SK-N-DZ (cell line): ENCODE measurements around the gene KLF15.
"Not testable (repeated sequence)": the region's sequence is repeated elsewhere in the genome, so short reads cannot be mapped to it uniquely, and the experiment has no call there.

Source experiments
- DNase-seq: peaks from one replicate; pipeline ENCODE4 v3.0.0-alpha.2; 2015; ENCODE audit warnings: low spot score

Gene KLF15

GRCh38 chr3:126346466-126346865, 10.7 kb downstream of the KLF15 start:
- DNase-seq, result no peak

DNA sequence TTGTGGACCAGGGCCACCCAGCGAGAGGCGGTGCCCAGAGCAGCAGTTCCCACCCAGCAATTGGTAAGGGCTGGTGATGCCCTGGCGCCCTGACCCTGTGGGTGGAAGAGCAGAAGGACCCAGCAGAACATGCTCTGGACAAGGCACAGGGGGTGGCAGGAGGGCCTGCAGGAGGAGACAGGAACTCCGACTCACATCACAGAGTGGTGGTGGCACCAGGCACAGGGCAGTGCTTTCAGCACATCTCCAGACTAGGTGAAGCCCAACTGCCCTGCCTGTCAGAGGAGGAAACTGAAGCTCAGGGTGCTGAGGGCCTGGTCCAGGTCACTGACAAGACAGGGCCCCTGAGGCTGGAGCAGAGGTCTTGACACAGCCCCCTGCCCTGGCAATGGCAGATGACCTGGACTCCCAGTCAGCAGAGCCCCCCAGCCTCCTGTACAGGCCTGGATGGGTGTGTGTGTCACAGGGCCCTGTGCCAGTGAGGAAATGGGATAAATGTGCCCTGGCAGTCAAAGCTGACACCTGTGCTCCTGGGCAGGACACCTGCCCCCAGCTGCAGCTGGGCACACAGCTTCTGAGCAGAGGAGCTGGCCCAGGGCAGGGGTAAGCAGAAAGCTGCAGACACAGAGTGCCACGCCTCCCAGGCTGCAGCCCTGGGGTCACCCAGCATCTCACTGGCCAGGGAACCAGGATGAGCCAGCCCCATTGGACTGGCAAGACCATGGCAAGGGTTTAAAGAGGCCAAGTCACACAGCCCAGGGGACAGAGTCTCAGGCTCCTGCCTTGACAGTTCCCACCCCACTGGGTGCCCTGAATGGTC, 11.4 kb downstream of the KLF15 start:
- DNase-seq, result no peak

DNA sequence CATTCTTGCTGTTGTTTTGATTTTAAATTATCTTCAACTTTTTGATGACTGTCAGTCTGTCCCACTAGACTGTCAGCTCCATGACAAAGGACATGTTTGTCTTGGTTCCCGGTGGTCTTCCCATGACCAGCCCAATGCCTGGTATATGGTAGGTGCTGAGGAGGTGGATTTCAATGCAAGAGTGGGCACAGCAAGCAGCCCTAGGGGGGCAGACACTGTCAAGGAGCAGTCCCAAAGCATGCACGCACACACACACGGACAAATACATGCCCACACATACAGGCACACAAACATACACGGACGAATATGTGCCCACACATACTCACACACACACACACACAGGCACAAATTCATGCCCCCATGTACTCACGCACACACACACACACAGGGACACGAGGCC, 12.0 kb downstream of the KLF15 start:
- DNase-seq, result no peak

- DNase-seq, result no peak
These were observed 12.7 kb downstream of the KLF15 start for GRCh38 chr3:126344380-126345041.

DNA sequence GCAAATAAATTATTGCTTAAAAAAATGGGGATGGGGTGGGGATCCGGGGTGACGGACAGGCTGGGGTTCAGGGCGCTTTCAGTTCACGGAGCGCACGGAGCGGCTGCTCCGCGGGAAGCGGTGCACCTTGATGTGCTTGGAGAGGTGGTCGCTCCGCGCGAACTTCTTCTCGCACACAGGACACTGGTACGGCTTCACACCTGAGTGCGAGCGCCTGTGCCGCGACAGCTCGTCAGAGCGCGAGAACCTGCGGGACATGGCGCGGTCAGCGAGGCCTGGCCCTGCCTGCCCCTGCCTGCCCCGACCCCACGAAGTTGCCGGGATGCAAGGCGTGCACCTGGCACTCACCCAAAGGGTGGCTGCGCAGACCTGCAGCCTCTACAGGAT, 13.6 kb downstream of the KLF15 start:
- no peak for DNase-seq

DNA sequence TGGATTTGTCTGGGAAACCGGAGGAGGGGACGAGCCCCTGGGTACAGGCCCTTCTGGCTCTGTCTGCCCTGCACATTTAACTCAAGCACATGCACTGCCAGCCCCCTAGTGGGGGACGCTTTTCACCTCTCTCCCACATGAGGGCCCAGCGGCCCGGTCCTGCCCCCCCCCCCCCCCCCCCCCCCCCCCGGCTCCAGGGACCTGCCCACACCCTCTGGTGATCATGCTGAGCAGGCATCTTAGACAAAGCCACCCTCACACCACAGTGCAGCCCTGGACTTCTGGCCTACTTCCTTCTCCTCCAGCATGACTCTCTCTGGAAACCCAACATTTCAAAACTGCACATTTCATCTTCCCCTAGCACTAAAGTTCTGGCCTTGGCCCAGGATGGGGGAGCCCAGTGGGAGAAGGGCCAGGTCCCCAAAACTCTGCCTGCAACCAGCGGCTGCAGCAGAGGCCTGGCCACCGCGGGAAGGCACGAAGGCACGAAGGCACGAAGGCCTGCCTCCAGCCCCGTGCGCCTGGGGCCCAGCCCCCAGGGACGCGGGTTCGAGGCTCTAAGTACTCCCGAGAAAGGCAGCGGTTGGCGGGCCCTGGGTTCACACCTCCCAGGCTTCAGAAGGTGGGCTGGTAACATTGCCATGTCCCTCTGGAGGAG, 14.1 kb downstream of the KLF15 start:
- peak; percentile 64 for DNase-seq

DNA sequence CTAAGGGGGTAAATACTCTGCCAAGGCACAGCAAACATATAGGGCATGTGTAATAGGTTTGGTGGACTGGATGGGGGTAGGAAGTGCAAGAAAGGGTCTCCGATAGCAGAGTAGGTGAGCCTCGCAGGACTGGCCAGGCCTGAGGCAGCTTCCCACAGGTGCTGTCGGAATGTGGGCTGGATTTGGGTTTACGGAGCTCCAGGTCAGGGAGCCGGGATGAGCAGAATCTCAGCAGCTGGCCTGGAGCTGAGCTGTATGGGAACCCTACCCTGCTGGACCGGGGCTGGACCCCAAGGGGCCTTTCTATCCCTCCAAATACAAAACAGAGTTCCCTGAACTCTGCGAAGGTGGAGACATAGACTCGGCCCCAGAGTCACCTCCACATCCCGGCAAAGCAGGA, 15.0 kb downstream of the KLF15 start:
- no peak for DNase-seq

- no peak for DNase-seq
These were observed 15.5 kb downstream of the KLF15 start for GRCh38 chr3:126341755-126342150.

DNA sequence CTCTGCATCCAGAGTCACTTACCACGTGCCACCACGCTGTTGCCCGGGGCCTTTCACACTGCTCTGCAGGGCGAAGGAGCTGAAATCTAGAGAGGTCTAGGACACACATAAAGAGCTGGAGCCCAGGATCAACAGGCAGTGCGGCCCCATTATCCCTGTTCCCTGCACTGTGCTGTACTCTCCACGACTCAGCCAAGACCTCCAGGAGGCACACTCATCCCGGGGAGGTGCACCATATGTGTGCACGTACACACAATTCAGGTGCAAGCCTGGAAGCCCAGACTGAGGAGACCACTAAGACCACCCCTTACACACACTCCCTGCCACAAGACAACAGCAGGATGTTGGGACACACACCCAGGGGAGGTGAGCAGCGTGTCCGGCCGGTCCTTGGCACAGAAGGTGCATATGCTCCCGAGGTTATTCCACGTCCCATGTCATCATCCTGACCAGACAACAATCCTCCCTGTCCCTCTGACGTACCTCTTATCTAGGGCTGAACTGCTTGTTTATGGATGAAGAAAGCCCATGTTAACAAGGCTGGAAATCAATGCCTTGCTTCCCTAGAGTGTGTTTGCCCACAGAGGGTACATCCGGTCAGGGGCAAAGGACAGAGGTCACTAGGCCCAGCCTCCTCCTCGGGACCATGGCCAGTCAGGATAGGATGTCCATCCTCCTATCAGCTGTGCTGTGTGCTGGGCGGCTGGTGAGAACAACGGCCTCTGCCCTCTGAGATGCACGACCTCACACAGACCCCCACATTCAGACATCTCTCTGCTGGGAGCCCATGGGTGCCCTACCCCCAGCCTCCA, 16.1 kb downstream of the KLF15 start:
- no peak for DNase-seq

- DNase-seq, result no peak
These were observed 16.6 kb downstream of the KLF15 start for GRCh38 chr3:126340596-126340942.

GRCh38 chr3:126340081-126340511, 17.1 kb downstream of the KLF15 start:
- DNase-seq, result no peak

- no peak for DNase-seq
These were observed 17.7 kb downstream of the KLF15 start for GRCh38 chr3:126339466-126339865.

DNA sequence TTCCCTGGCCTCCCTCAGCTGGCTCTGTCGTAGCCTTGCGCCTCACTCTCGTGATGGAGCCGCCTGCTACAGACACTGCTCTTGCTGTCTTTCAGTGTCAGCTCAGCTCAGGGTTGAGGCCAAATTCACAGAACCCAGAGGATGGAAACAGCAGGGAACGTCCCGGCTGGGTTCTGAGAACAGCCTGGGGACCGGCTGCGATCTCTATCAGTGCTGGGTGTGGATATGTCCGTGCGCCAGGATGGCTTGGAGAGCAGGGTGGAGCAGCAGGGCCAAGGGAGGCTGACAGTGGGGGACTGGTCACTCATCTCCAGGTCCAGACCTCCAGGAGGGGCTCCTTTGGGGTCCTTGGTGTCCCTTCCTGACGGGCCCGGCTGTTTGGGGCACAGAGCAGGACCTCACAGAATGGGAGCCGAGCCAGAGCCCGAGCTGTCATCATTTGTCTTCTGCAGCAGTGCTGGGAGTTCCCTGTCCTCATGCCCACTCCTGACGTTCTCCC, 18.4 kb downstream of the KLF15 start:
- no peak for DNase-seq

DNA sequence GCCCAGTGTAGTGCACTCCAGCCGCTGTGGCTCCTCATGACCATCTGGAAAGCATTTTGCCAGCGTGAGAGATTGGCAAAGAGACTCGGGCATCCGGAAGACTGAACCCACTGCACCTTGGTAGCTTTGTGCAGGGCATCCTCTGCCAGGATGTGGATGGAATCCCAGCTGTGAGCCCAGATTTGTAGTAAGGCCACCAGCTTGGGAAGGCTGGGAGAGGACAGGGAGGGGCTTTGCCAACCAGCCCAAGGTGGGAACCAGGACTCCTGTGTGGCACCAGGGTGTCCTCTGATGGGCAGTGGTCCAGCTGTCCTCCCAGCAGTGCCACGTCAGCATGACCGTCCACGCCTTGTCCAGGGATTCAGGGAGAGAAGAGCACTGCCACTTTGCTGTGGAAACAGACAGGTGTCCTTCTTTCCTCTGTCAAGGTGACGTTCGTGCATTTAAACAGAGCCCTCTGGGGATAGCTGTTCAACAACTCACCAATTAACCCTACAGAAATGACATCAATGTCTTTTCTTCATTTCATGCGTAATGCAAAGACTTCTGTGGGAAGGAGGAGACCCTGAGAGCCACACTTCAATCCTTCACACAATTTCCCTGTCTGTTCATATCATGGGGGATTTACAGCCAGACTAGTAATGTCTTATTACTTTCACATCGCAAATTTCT, 19.1 kb downstream of the KLF15 start:
- no peak for DNase-seq

DNA sequence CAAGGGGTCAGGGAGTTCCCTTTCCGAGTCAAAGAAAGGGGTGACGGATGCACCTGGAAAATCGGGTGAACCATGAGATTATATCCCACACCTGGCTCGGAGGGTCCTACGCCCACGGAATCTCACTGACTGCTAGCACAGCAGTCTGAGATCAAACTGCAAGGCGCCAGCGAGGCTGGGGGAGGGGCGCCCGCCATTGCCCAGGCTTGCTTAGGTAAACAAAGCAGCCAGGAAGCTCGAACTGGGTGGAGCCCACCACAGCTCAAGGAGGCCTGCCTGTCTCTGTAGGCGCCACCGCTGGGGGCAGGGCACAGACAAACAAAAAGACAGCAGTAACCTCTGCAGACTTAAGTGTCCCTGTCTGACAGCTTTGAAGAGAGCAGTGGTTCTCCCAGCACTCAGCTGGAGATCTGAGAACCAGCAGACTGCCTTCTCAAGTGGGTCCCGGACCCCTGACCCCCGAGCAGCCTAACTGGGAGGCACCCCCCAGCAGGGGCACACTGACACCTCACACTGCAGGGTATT, 25.3 kb downstream of the KLF15 start:
- not testable (repeated sequence) for DNase-seq

DNA sequence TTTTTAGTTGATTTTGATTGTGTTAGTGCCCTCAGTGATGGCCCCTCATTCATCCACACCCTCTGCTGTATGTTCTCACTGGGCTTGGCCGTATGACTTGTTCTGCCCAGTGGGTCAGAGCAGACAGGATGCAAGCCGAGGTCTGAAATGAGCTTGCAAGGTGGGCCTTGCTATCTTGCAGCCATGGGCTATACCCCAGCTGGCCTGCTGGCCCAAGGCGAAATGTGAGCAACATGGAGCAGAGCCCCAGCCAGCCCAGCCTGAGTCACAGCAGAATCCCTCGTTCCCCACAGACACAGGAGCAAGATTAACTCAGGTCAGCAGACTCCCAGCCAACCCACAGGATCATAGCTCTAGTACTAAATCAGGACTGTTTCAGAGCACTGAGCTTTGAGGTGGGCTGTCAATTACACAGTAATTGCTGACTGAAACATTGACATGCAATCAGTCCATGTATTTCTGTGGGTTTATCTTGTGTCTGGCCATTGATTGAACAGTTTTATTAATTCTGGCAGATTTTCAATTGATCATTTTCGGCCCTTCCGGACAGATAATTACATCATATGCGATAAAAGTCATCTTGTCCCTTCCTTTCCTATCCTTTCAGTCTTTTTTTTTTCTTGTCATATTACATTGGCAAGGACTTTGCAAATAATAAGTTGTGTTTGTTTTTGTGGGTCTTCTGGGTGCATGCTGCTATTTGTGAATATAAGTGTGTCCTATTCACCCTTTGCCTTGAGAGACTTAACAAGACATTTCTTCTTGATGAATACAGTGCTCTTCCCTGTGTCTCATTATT, 27.1 kb downstream of the KLF15 start:
- DNase-seq, result no peak

GRCh38 chr3:126326629-126327028, 30.6 kb downstream of the KLF15 start:
- DNase-seq, result no peak

DNA sequence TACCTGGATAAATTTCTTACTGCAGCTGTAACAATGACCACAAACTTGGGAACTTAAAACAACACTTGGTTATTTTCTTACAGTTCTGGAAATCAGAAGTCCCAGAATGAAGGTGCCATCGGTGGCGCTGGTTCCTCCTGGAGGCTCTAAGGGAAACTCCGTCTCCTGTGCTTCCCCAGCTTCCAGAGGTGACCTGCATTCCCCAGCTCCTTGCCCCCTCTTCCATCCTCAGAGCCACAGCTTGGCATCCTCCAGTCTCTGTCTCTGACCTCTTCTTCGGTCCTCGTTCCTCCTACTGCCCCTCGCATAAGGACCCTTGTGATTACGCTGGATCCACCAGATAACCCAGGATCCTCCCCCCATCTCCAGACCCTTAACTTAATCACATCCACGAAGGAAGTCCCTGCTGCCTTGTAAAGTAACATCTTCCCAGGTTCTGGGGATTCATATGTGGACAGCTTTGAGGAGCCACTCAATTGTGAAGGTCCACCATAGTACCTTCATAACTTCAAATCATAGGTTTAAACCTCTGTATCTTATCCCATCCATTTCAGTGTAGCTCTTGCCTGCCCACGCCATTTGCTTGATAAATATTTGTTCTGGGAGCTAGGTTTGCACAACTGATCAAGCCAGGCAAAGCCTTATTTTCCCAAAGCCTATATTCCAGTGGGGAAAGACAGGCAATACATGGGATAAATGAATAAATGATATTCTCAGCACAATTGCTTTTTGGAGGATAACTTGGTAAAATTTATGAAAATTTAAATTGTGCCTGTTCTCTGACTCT, 34.8 kb downstream of the KLF15 start:
- no peak for DNase-seq

GRCh38 chr3:126321490-126321889, 35.7 kb downstream of the KLF15 start:
- DNase-seq, result no peak
